ENCODE data around the gene ESYT1. TPM values are rescaled to one million over a fixed set of nuclear protein-coding genes. Genes with fewer than 3 reads are reported as not detected.

ESYT1 gene
- total and polyA plus RNA-seq, 10 of the 15 experiments (the other 5 are each of a cell fraction or from before 2014, with no cell fraction given) = 47.5 to 120 (median 87.1) TPM

DNA sequence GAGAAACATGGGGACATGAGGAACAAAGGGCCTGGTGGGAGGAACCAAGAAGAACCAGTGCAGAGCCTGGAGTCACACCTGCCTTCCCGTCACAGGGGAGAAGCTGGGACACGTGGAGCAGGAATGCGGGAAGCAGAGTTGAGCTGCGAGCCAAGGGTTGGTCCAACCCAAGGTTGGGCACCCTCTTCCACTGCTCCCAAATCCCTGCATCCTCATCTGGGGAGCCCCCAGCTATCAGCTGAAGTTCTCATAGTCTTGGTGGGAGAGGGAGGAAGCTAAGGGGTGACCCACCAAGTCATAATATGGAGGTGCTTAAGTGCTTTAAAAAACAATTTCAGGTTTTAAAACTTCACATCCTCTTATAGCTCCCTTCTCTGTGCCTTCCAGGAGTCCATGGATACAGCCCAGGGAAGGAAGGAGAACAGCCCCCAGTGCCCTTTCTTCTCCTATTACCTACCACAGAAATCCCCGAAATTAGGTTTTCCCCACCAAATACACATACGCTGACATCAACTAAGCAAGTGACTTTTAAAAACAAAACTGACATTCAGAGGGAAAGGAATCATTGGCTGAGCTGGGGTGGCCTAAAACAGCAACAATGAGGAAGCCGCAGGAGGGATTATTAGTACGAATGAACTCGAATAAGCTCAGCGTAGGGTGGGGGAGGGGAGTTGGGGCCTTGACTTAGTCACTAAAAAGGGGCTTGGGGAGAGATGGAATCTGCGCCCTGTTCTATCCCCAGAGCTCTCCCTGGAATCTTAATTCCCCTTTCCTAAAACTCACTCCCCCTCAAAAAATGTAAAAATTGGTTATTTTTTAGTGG is 34.6 kb downstream of the ESYT1 start (continued):
- no peak for TF ChIP-seq NRF1 (conservative IDR thresholded peaks at IDR 0.05; ENCODE audit: low read depth, low read length)
- TF ChIP-seq PAX8 (IDR thresholded peaks at IDR 0.05) = no peak
- TF ChIP-seq RBBP5 (conservative IDR thresholded peaks at IDR 0.05) = no peak
- TF ChIP-seq, protein P1, sequence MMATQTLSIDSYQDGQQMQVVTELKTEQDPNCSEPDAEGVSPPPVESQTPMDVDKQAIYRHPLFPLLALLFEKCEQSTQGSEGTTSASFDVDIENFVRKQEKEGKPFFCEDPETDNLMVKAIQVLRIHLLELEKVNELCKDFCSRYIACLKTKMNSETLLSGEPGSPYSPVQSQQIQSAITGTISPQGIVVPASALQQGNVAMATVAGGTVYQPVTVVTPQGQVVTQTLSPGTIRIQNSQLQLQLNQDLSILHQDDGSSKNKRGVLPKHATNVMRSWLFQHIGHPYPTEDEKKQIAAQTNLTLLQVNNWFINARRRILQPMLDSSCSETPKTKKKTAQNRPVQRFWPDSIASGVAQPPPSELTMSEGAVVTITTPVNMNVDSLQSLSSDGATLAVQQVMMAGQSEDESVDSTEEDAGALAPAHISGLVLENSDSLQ (IDR thresholded peaks at IDR 0.05) = no peak

DNA sequence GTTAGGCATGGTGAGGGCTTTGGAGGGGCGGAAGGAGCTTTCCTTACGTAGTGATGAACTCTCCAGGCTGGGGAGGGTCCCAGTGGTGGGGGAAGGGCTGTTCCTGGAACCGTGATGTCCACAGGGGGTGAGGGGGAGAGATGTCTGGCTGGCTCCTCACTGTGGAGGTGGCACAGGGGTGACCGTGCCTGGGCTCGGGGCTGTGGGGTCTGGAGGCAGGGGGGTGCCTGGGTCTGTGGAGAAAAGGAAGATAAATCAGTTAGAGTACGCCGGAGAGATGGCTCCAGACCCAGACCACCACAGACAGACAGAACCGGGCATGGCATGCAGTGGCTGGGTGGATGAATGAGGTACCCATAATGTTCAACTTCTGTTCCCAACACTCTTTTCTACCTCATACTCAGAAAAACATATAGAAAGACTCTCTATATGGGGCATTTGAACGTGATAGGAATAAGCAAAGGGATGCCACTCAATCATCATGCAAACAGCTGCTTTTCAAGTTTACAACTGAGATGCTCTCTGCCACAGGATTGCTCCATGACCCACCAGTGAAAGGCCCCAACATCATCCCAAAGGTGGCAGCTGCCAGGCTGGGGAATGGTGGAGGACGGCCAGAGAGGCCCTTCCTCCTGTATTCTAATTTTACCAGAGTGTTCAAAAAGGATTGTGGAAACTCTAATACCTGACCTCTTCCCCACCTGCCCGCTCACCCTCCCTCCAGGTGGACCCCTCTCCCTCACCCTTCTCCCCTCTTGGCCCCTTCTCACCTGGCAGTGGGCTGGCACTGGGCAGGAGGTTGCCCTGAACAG is 35.7 kb downstream of the ESYT1 start:
- no peak for FAIRE-seq
- ChIA-PET RAD21 (ENCODE audit: unreplicated experiment) (interaction anchor here (1.2 to 2.0 kb wide), 2 partner anchors 25 to 36 kb away, joined by 3 to 11 read pairs; partner anchors contain the start of genes ESYT1 and SMARCC2), SMC1A (ENCODE audit: uncharacterized antibody, unreplicated experiment) (interaction anchor here (1.1 to 1.3 kb wide), 2 partner anchors 9 to 11 kb away, joined by 3 to 5 read pairs; no protein-coding TSS in a partner anchor), CTCF (interaction anchor here (1.1 to 2.2 kb wide), 3 partner anchors 25 to 168 kb away, joined by 4 to 7 read pairs (median 4); partner anchors contain the start of gene SMARCC2), POLR2A (interaction anchor here (0.6 to 1.7 kb wide), 6 partner anchors 12 to 298 kb away, joined by 3 to 6 read pairs (median 4); partner anchors contain the start of gene ESYT1)
- H3K27me3 ChIP-seq (replicated peaks in 1 of 2; ENCODE audit: control insufficient read depth in 2 of 2, insufficient read depth in 2 of 2, low read length in 1 of 2) = no peaks in the 10 kb centered on the region
- intact Hi-C loops (cut with micrococcal nuclease; ENCODE audit: unreplicated experiment) = no loop called here
- no peak overlapping the region for H3K27ac ChIP-seq (ENCODE audit: control insufficient read depth, insufficient read depth)
- H3K4me3 ChIP-seq = no peak overlapping the region
- no peak overlapping the region for H2AFZ ChIP-seq (ENCODE audit: control insufficient read depth, low read depth, low read length)
- H3K4me2 ChIP-seq (ENCODE audit: control insufficient read depth, insufficient read depth) = no peak overlapping the region
- peaks cover 25 to 40% of the 10 kb centered on the region in 2 experiments for H3K36me3 ChIP-seq (ENCODE audit: control insufficient read depth in 2 of 2, insufficient read depth in 2 of 2, low read length in 1 of 2)
- H4K20me1 ChIP-seq (ENCODE audit: control insufficient read depth, insufficient read depth) = no peaks in the 10 kb centered on the region
- H3K4me1 ChIP-seq (ENCODE audit: control insufficient read depth, insufficient read depth, low read length) = peaks cover 14% of the 10 kb centered on the region
- H3K79me2 ChIP-seq (ENCODE audit: control insufficient read depth, insufficient read depth, low read length) = peaks cover 27% of the 10 kb centered on the region
- in situ Hi-C loops (cut with MboI) = no loop called here
- no TSS peak for BruUV-seq (replicated peaks)
- no peak for DNase-seq (ENCODE audit: low read depth, low spot score)
- no peak overlapping the region for H3K9ac ChIP-seq (ENCODE audit: control insufficient read depth, insufficient read depth, low read length)
- no peaks in the 10 kb centered on the region for H3K9me3 ChIP-seq (replicated peaks; ENCODE audit: control insufficient read depth, insufficient read depth, low read length)
- 93% methylated on average over 11 of the region's 11 CpGs for WGBS (ENCODE audit: insufficient coverage, insufficient replicate concordance, low lambda C conversion rate, missing lambda C conversion rate)
- ATAC-seq = no peak
- TF ChIP-seq MXI1 (IDR thresholded peaks at IDR 0.05; ENCODE audit: low read depth, low read length) (no peak), POLR2AphosphoS2 (IDR thresholded peaks at IDR 0.05; ENCODE audit: low read depth, low read length) (no peak; the same call in none of the 2 replicates), POU2F2 (IDR thresholded peaks at IDR 0.05; ENCODE audit: borderline replicate concordance, low read depth, low read length) (no peak), POLR2AphosphoS5 (IDR thresholded peaks at IDR 0.05; ENCODE audit: low read length) (peak; percentile 69), ZBED1 (IDR thresholded peaks at IDR 0.05; ENCODE audit: borderline replicate concordance) (no peak), POLR2A (IDR thresholded peaks at IDR 0.05; ENCODE audit: low read depth, low read length) (peak; percentile 64), CREB1 (IDR thresholded peaks at IDR 0.05; ENCODE audit: low read depth) (no peak)
- TF ChIP-seq, protein P2, sequence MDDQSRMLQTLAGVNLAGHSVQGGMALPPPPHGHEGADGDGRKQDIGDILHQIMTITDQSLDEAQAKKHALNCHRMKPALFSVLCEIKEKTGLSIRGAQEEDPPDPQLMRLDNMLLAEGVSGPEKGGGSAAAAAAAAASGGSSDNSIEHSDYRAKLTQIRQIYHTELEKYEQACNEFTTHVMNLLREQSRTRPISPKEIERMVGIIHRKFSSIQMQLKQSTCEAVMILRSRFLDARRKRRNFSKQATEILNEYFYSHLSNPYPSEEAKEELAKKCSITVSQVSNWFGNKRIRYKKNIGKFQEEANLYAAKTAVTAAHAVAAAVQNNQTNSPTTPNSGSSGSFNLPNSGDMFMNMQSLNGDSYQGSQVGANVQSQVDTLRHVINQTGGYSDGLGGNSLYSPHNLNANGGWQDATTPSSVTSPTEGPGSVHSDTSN (IDR thresholded peaks at IDR 0.05; ENCODE audit: insufficient replicate concordance, low read depth, low read length) = peak; percentile 7
- TF ChIP-seq, protein P3, sequence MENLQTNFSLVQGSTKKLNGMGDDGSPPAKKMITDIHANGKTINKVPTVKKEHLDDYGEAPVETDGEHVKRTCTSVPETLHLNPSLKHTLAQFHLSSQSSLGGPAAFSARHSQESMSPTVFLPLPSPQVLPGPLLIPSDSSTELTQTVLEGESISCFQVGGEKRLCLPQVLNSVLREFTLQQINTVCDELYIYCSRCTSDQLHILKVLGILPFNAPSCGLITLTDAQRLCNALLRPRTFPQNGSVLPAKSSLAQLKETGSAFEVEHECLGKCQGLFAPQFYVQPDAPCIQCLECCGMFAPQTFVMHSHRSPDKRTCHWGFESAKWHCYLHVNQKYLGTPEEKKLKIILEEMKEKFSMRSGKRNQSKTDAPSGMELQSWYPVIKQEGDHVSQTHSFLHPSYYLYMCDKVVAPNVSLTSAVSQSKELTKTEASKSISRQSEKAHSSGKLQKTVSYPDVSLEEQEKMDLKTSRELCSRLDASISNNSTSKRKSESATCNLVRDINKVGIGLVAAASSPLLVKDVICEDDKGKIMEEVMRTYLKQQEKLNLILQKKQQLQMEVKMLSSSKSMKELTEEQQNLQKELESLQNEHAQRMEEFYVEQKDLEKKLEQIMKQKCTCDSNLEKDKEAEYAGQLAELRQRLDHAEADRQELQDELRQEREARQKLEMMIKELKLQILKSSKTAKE (IDR thresholded peaks at IDR 0.05; ENCODE audit: low read depth, poor library complexity, severe bottlenecking) = no peak
